GM12892 (cell line): ENCODE results near the gene ZBTB6. TPM values are rescaled to one million over a fixed set of nuclear protein-coding genes. Genes with fewer than 3 reads are reported as not detected.

Experiments
- DNase-seq: peaks from one replicate; pipeline ENCODE4 v3.0.0; 2011; ENCODE audit not compliant: insufficient read length
- FAIRE-seq: peaks from 2 replicates; lab custom pipeline; 2011; peaks lifted over from hg19 to GRCh38; lab: Jason Lieb, UNC
- POLR2A ChIP-seq: IDR thresholded peaks from 2 replicates; pipeline ENCODE4 v1.6.1; 2011; ENCODE audit warnings: low read depth, low read length, control low read depth
- POLR2AphosphoS5 ChIP-seq: IDR thresholded peaks from 2 replicates; pipeline ENCODE4 v1.6.1; 2011; ENCODE audit warnings: low read depth, low read length, control low read depth
- TAF1 ChIP-seq: IDR thresholded peaks from 2 replicates; pipeline ENCODE4 v1.6.1; 2011; ENCODE audit warnings: low read depth, mild to moderate bottlenecking, control low read depth, low read length, borderline replicate concordance
- polyA plus RNA-seq: library from polyadenylated mRNA; unstranded; fragments of >200 nt; gene quantifications from one replicate; pipeline ENCODE4 v1.2.1, GENCODE V29; 2012; ENCODE audit warnings: missing spikeins, inconsistent platforms; ENCODE audit not compliant: missing spikeins

The ZBTB6 gene, protein sequence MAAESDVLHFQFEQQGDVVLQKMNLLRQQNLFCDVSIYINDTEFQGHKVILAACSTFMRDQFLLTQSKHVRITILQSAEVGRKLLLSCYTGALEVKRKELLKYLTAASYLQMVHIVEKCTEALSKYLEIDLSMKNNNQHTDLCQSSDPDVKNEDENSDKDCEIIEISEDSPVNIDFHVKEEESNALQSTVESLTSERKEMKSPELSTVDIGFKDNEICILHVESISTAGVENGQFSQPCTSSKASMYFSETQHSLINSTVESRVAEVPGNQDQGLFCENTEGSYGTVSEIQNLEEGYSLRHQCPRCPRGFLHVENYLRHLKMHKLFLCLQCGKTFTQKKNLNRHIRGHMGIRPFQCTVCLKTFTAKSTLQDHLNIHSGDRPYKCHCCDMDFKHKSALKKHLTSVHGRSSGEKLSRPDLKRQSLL
- polyA plus RNA-seq: 5.7 TPM

DNA sequence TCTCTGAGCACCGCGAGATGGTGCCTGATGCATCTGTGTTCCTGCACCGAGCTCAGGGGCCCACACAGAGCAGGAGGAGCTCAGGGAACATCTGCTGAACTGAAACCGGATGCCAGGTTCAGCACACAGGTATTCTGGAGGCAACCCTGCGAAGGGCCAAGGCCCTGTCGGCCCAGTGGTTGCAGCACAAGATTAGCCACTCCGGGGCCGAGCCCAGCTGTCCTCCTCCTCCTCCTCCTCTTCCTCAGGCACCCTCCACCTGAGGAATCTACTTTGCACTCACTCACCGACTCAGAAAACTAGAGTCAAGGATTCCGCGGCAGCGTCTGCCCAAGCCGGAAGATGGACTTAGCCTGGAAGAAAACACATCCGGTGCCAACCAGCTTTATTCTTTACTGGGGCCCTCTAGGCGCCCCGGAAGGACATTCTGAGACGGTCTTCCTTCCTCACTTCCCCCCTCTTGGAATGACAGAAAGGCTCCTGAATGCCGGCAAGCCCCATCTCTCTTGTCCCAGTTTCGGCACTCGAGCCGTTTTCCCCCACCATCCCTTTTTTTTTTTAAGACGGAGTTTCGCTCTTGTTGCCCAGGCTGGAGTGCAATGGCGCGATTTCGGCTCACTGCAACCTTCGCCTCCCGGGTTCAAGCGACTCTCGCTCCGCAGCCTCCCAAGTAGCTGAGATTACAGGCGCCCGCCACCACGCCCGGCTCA is at the start of gene ZBTB6:
TSS of gene ZBTB6 (minus strand) at position 360 of the 710 bp plus-strand sequence. CDS start 1,251 bp downstream, outside the sequence.
- FAIRE-seq (peak; percentile 93), DNase-seq (peak; percentile 67)
- TF ChIP-seq POLR2A (peak; percentile 96), TAF1 (peak; percentile 67), POLR2AphosphoS5 (peak; percentile 95)

DNA sequence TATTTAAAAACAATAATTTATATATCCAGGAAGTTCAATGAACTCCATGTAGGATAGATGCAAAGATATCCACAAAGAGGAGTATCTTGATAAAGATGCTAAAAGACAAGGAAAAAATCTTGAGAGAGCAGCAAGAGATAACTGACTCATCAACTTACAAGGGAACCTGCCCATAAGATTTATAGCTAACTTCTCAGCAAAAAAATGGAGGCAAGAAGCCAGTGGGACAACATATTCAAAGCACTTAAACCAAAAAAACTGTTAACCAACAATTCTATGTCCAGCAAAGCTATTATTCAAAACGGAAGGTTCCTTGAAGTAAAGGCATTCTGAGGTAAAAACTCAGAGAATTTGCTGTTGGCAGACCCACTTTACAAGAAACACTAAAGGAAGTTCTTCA is 48.0 kb upstream of the ZBTB6 start:
- no peak for FAIRE-seq

DNA sequence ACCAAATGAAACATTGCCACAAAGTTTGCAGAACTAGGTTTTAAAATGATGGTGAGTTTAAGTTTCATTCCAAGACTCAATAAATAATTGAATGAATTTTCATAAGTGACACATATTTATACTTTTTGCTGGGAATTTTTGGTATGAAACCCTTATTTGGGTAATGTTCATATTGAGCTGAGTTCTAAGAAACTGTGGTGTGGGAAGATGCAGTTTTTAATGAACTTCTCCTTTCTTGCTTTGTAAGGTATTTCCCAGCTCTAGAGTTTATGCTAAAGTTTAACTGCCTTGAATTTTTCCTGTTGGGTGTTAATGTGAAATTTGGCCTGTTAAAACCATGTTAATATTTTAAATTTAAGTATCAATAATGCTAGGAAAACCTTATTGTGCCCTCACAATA is 42.8 kb upstream of the ZBTB6 start:
- no peak for TF ChIP-seq POLR2AphosphoS5
- no peak for TF ChIP-seq TAF1
- TF ChIP-seq POLR2A: no peak
- FAIRE-seq: no peak
- DNase-seq: no peak

More for the DNA sequence above, 48.0 kb upstream of the ZBTB6 start:
- TF ChIP-seq POLR2A (no peak), POLR2AphosphoS5 (no peak), TAF1 (no peak)
- DNase-seq: no peak

DNA sequence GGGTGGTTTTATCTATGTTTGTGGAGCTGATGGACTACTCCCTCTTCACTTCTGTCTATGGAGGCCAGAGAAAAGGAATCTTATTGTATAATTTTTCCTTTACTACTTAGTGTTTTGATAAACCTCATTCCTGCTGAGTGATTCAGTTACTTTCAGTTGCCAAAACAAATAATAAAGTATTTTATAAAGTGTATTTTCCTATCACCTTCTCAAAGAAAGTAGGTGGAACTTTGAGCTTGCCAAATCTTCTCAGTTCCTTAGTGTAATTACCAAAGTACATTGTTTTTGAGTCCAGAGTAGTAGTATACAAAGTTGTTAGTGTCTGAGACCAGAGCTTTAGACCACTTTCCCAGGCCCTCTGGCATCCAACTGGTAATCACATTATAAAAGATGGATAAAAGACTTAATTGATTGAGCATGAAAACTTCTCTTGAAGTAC is 41.1 kb upstream of the ZBTB6 start:
- FAIRE-seq: no peak
- no peak for DNase-seq
- TF ChIP-seq POLR2A: no peak
- no peak for TF ChIP-seq POLR2AphosphoS5
- TF ChIP-seq TAF1: no peak

DNA sequence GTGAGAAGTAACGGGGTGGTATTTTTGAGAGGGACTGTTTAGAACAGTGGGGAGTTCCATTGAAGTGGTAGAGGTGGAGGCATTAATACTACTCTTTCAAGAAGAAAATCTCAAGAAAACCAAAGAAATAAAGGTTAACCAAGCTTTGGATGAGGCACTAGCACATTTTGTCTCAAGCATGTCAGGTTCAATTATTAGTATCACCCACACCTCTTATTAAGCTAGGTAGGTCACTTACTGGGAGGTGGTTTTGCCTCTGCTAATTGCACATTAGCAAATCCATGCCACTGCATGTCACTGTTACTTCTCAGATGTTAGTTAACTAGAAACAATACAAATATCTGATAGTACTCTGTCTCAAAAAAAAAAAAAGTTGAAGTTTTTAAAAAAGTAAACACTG is 37.9 kb upstream of the ZBTB6 start:
- FAIRE-seq (no peak), DNase-seq (no peak)
- no peak for TF ChIP-seq POLR2AphosphoS5
- TF ChIP-seq POLR2A: no peak

DNA sequence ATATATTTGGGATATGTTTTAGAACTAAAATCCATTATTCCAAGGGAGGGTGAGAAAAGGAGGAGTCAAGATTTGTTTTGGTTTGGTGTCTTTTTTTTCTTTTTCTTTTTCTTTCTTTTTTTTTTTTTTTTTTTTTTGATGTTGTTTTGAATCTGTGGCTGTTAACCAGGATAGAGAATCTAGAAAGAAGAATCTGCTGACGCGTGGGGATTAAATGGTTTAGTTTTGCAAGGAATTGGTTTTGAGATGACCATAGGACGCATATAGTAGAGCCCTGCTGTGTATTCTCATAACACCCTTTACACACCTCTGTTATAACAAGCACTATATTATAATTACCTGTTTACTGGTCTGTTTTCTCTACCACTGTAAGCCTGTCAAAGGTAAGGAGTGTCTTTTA is 37.1 kb upstream of the ZBTB6 start:
- no peak for FAIRE-seq
- TF ChIP-seq TAF1 (no peak), POLR2AphosphoS5 (no peak), POLR2A (no peak)

DNA sequence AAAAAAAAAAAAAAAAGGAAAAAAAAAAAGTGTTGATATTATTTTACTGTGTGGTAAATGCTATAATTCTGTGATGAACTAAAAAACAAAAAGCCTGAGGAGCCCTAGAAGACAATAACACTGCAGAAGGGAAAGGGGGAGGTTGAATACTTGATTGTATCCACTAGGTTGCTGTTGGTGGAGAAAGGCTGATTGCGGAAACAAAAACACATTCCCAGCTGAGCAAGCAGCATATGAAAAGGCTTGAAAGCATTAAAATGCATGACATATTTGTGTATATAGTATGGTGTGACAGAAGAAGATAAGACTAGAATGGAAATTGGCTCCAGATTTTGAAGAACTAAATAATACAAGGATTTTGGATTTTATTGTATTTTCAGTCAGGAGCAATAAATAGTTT is 36.6 kb upstream of the ZBTB6 start:
- FAIRE-seq (no peak), DNase-seq (no peak)

More for the DNA sequence above, 37.1 kb upstream of the ZBTB6 start:
- DNase-seq: no peak

DNA sequence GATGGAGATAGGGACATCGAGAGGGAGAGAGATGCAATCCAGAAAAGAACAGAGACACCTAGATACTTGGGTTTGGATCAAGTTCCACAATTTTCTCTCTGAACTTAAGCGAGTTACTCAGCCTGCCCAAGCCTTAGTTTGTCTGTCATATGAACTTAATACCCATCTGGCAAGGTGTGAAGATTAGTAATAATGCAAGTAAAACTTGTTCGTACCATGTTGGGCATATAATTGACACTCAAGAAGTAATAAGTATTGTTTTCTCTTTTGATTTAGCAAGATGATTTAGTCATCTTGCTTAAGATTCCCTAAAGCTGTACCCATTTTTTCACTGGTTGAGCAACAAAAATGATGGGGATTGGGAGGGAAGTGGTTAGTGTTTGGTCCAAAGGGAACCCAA is 35.2 kb upstream of the ZBTB6 start:
- TF ChIP-seq POLR2AphosphoS5: no peak
- no peak for TF ChIP-seq TAF1
- TF ChIP-seq POLR2A: no peak
- DNase-seq (no peak), FAIRE-seq (no peak)

More for the DNA sequence above, 36.6 kb upstream of the ZBTB6 start:
- TF ChIP-seq POLR2AphosphoS5 (no peak), TAF1 (no peak), POLR2A (no peak)

DNA sequence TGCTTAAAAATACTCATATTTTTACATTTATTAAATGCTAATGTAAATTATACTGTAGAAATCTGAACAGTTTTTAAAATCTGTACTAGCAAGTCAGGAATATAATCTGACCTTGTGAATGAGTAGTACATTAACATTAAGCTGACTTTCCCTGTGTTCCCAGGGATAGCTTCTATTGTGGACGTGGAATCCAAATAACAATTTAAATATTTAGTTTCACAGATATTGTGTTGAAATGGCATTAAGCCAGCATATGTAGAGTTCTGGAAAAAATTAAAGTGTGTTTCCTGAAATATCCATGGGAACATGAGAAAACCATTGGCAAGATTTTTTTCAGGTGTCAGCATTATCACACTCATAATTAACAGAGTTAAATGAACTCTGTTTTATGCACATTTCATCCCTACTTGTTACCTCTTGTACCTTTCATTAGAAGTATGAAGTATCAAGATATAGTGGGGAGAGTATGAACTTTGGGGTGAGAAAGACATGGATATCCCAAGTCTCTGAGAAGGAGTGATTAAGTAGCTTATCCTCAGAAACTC is 33.4 kb upstream of the ZBTB6 start:
- TF ChIP-seq TAF1 (no peak), POLR2A (no peak), POLR2AphosphoS5 (no peak)
- DNase-seq (no peak), FAIRE-seq (no peak)

DNA sequence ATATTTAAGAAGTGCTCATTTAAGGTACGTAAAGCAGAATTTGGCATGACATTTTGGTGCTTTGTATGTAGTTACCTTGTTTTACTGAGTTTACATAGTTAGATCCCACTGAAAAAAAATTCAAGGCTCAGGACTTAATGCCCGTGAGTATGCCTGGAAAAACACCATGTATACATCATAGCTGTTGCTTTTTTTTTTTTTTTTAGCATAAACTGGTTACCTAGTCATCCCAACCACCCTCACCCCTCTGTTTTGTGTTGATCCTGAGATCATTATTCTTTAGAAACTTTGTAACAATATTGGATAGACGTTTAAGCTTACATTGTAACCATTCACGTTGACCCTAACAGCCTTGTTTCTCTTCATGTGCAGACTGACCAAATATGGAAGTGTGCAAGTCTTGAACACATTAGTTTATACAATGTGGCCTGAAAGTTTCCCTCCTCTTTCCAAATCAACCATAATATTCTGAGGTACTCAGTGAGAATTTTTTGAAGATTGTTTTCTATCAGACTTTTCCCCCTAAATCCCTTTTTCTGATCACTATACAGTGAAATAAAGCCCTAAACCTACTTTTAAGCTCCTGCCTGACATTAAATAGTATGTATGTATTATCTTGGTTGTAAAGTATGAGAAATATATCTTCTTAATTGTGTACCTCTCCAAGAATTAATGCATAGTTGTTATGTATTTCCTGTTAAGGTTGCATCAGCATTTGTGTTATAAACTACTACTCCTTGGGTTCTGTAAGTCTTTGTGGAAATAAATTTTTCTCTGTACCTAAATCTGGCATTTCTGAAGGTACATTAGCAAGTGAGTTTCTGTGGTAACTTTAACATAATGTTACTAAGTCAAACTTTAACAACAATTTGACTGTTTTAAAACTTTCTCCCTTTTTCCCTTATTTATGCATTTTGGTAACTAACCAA is 32.1 kb upstream of the ZBTB6 start:
- no peak for FAIRE-seq
- TF ChIP-seq POLR2A (no peak), TAF1 (no peak), POLR2AphosphoS5 (no peak)
- DNase-seq: no peak
